Neural crest cell (in vitro differentiated cells): Measurements from ENCODE around the gene MRGPRX3. TPM values are rescaled to one million over a fixed set of nuclear protein-coding genes. Genes with fewer than 3 reads are reported as not detected.

Experiments
- DNase-seq: peaks from one replicate; pipeline ENCODE4 v3.0.0; 2021; ENCODE audit warnings: low read depth, mixed read lengths, low spot score
- H3K27ac Mint-ChIP-seq: one replicate; pipeline ENCODE4 v1.8.0; 2021; ENCODE audit warnings: mild to moderate bottlenecking, mixed read lengths; ENCODE audit not compliant: unreplicated experiment
- H3K27me3 Mint-ChIP-seq: 2 replicates; pipeline ENCODE4 v1.8.0; 2021; ENCODE audit warnings: low read depth, mild to moderate bottlenecking, mixed read lengths
- H3K36me3 Mint-ChIP-seq: 2 replicates; pipeline ENCODE4 v1.8.0; 2021; ENCODE audit warnings: low read depth, mild to moderate bottlenecking, mixed read lengths
- H3K4me1 Mint-ChIP-seq: 2 replicates; pipeline ENCODE4 v1.8.0; 2021; ENCODE audit warnings: mixed read lengths
- H3K4me3 Mint-ChIP-seq: one replicate; pipeline ENCODE4 v1.8.0; 2021; ENCODE audit warnings: mild to moderate bottlenecking, mixed read lengths
- H3K9me3 Mint-ChIP-seq: 2 replicates; pipeline ENCODE4 v1.8.0; 2021; ENCODE audit warnings: mixed read lengths
- CTCF ChIP-seq: fragments of 200-600 bp; sonication (generic); conservative IDR thresholded peaks from 2 replicates; pipeline ENCODE4 v1.5.0; 2021; ENCODE audit warnings: antibody characterized with exemption, mild to moderate bottlenecking
- total RNA-seq: library from RNA; stranded (reverse); gene quantifications from 2 replicates; pipeline ENCODE4 v1.2.1, GENCODE V29; 2021

MRGPRX3 gene
- total RNA-seq, 1 donor from 2014 or later, result 0.14 TPM

GRCh38 chr11:18171377-18172000, 39.1 kb downstream of the MRGPRX3 start:
- no peaks in the 10 kb centered on the region for H3K36me3 Mint-ChIP-seq
- H3K4me1 Mint-ChIP-seq, result no peaks in the 10 kb centered on the region
- H3K27ac Mint-ChIP-seq, result no peak overlapping the region
- peak; percentile 68 for TF ChIP-seq CTCF
- peaks cover 46% of the 10 kb centered on the region for H3K27me3 Mint-ChIP-seq
- H3K4me3 Mint-ChIP-seq, result no peak overlapping the region
- H3K9me3 Mint-ChIP-seq, result peaks cover 4% of the 10 kb centered on the region
- peak; percentile 14 for DNase-seq

DNA sequence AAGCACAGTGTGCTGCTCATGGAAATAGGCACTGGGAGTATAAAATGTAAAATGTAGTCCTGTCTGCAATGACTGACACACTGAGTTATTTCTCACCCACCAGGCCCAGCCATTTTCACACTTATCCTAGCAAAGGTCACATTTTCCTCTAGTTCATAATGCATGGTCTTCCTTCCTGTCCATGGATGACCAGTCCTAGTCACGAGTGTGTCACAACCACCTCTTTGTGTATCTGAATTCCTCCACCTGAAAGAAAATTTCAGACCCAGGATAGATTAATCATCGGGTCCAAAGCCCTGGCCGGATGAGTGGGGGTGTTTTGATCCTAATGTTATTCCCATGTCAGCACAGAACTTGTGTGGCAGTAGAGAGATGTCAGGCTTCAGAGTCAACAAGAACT, 40.3 kb downstream of the MRGPRX3 start, which contains the start of gene MRGPRX4:
Gene MRGPRX4, plus strand, starts transcription at position 172 of the 400 bp plus-strand sequence. CDS start 420 bp downstream, outside the sequence.
- H3K9me3 Mint-ChIP-seq, result no peaks in the 10 kb centered on the region
- H3K4me3 Mint-ChIP-seq, result no peak within 1 kb of the TSS
- no peaks in the 10 kb centered on the region for H3K4me1 Mint-ChIP-seq
- no peak within 1 kb of the TSS for H3K27ac Mint-ChIP-seq
- no peak for TF ChIP-seq CTCF
- peaks cover 54% of the 10 kb centered on the region for H3K27me3 Mint-ChIP-seq
- no peak for DNase-seq
- no peaks in the 10 kb centered on the region for H3K36me3 Mint-ChIP-seq

- peaks cover 56% of the 10 kb centered on the region for H3K27me3 Mint-ChIP-seq
- no peak for TF ChIP-seq CTCF
- no peaks in the 10 kb centered on the region for H3K4me1 Mint-ChIP-seq
- DNase-seq, result no peak
- no peak overlapping the region for H3K4me3 Mint-ChIP-seq
- H3K9me3 Mint-ChIP-seq, result no peaks in the 10 kb centered on the region
- H3K27ac Mint-ChIP-seq, result no peak overlapping the region
- no peaks in the 10 kb centered on the region for H3K36me3 Mint-ChIP-seq
Observed at GRCh38 chr11:18173225-18173866, 41.0 kb downstream of the MRGPRX3 start.

Other genes starting within 250 kb of the MRGPRX3 start
- gene SERGEF, start 119.5 kb upstream of the MRGPRX3 start, total RNA-seq, result 29.6 and 41.6 TPM in 2 replicates
- gene TPH1, start 86.3 kb upstream of the MRGPRX3 start, total RNA-seq, result 0.66 and 0.82 TPM in 2 replicates
- 50.2 and 56.4 TPM in 2 replicates for gene SAAL1, start 26.5 kb upstream of the MRGPRX3 start, total RNA-seq
- not detected in 2 replicates for gene MRGPRX4, start 40.3 kb downstream of the MRGPRX3 start, total RNA-seq
- gene SAA4, start 104.2 kb downstream of the MRGPRX3 start, total RNA-seq, result not detected in 2 replicates
- not detected in 2 replicates for gene SAA2, start 116.1 kb downstream of the MRGPRX3 start, total RNA-seq
- not detected in 2 replicates for gene SAA1, start 133.7 kb downstream of the MRGPRX3 start, total RNA-seq
- 23.9 and 24.2 TPM in 2 replicates for gene HPS5, start 189.6 kb downstream of the MRGPRX3 start, total RNA-seq
- 39.5 and 41.7 TPM in 2 replicates for gene GTF2H1, start 190.0 kb downstream of the MRGPRX3 start, total RNA-seq